Heart left ventricle (tissue), 13 donors: ENCODE measurements around the gene FSTL4.

Experiments
- CTCF ChIP-seq, 12 donors: fragments of 200-600 bp; sonication (generic) in 4 of 12; IDR thresholded peaks; one replicate each; pipeline versions ENCODE4 v1.5.0 to v1.8.0; 2018 to 2022; ENCODE audit warnings: antibody characterized with exemption in 12 of 12, mild to moderate bottlenecking in 5 of 12
- POLR2A ChIP-seq, 2 donors: fragments of 450-650 bp; IDR thresholded peaks; one replicate each; pipeline ENCODE4 v1.6.1; 2017; ENCODE audit warnings: antibody characterized with exemption in 2 of 2, mild to moderate bottlenecking in 2 of 2, moderate library complexity in 2 of 2
- donor health status: ischemic (EF 13 %, LVEDD 7.1; RV severe dilation, severe dysfunction).
- donor health status: DM: no; HTN: yes; CAD: no.
- donor health status: DM: no; HTN: no; CAD: no.
- donor health status: ischemic (EF 25% LVEDD 6.9; RV normal size, moderate dysfunction).
- donor health status: ischemic (EF 25% LVEDD 5.7; RV mildly dilated, moderate dysfunction).
- donor health status: ischemic (EF 35%, LVEDD 5.7; RV mildly dilated, moderate dysfunction).
- donor health status: nonischemic (EF 11% LVEDD 7.7; RV severe dilation, severe dysfunction).
- donor health status: DM: yes; HTN: yes; CAD: no.
- donor health status: PGD.
- donor health status: ischemic (EF 29% LVEDD 5.4; RV normal size, mild dysfunction).
- donor health status: nonischemic (EF 23%, LVEDD 6.1; RV moderate dilation, normal function).

- no peak for TF ChIP-seq POLR2A (IDR thresholded peaks at IDR 0.05)
- TF ChIP-seq CTCF (IDR thresholded peaks at IDR 0.05): no peak
Observed at GRCh38 chr5:133389066-133389590, 223.2 kb downstream of the FSTL4 start.
